ENCODE results near the gene ERBB4.

ERBB4 gene

GRCh38 chr2:212409560-212409959 lies 129.0 kb downstream of the ERBB4 start:
- TF ChIP-seq CTCF (IDR thresholded peaks at IDR 0.05) (no peak), ZFX (IDR thresholded peaks at IDR 0.05; ENCODE audit: borderline replicate concordance) (no peak)
- no peak overlapping the region for H3K27ac ChIP-seq

- TF ChIP-seq CTCF (IDR thresholded peaks at IDR 0.05) (no peak), ZFX (IDR thresholded peaks at IDR 0.05; ENCODE audit: borderline replicate concordance) (no peak)
- no peak overlapping the region for H3K27ac ChIP-seq
Observed at GRCh38 chr2:212408524-212408923, 130.1 kb downstream of the ERBB4 start.

- H3K27ac ChIP-seq, result no peak overlapping the region
- no peak for TF ChIP-seq ZFX (IDR thresholded peaks at IDR 0.05; ENCODE audit: borderline replicate concordance)
- no peak for TF ChIP-seq CTCF (IDR thresholded peaks at IDR 0.05)
Observed at GRCh38 chr2:212406716-212407115, 131.9 kb downstream of the ERBB4 start.

GRCh38 chr2:212402316-212402715 lies 136.3 kb downstream of the ERBB4 start:
- TF ChIP-seq ZFX (IDR thresholded peaks at IDR 0.05; ENCODE audit: borderline replicate concordance) (no peak), CTCF (IDR thresholded peaks at IDR 0.05) (no peak)
- no peak overlapping the region for H3K27ac ChIP-seq

GRCh38 chr2:212398316-212398715 lies 140.3 kb downstream of the ERBB4 start:
- no peak overlapping the region for H3K27ac ChIP-seq

GRCh38 chr2:212392544-212392943 lies 146.1 kb downstream of the ERBB4 start:
- no peak overlapping the region for H3K27ac ChIP-seq
- no peak for TF ChIP-seq CTCF (IDR thresholded peaks at IDR 0.05)
- no peak for TF ChIP-seq ZFX (IDR thresholded peaks at IDR 0.05; ENCODE audit: borderline replicate concordance)

More at GRCh38 chr2:212398316-212398715, 140.3 kb downstream of the ERBB4 start:
- TF ChIP-seq ZFX (IDR thresholded peaks at IDR 0.05; ENCODE audit: borderline replicate concordance) (no peak), CTCF (IDR thresholded peaks at IDR 0.05) (no peak)

- no peak overlapping the region for H3K27ac ChIP-seq
- TF ChIP-seq ZFX (IDR thresholded peaks at IDR 0.05; ENCODE audit: borderline replicate concordance), result no peak
- no peak for TF ChIP-seq CTCF (IDR thresholded peaks at IDR 0.05)
Observed at GRCh38 chr2:212392043-212392442, 146.6 kb downstream of the ERBB4 start.

Measured in 22Rv1 (cell line).